Astrocyte of the cerebellum (primary cell): ENCODE results near the gene RPS27L.

Experiments used
- DNase-seq: peaks from one replicate; pipeline ENCODE4 v3.0.0-alpha.2; 2011; ENCODE audit warnings: low read depth
- H3K4me3 ChIP-seq: 2 replicates; pipeline ENCODE4 v1.5.1; 2011; ENCODE audit warnings: mild to moderate bottlenecking, low read depth, low read length, moderate library complexity
- CTCF ChIP-seq: IDR thresholded peaks from 2 replicates; pipeline ENCODE4 v1.5.1; 2012; ENCODE audit warnings: low read length, low read depth, moderate library complexity, mild to moderate bottlenecking; ENCODE audit errors: missing control alignments
- in situ Hi-C: cut with HindIII; loops from 2 replicates; pipeline ENCODE4 v1.10.0; 2017; ENCODE audit warnings: low sequenced_read_pairs

The RPS27L gene

DNA sequence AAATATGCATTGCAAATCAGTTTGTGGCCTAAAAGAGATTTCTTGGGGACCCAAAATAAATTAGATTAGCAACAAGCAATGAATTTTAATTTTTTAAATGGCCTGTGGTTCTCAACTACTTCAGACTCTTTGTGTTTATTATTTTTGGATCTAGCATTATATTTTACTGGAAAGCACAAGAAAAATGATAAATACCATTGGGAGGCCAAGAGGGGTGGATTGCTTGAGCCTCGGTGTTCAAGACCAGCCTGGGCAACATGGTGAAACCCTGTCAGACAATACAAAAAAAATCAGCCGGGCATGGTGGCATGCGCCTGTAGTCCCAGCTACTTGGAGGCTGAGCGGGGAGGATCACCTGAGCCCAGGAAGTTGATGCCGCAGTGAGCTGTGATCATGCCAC is 22.0 kb downstream of the RPS27L start:
- no peak for DNase-seq
- no peak overlapping the region for H3K4me3 ChIP-seq
- in situ Hi-C loops: no loop called here
- no peak for TF ChIP-seq CTCF

DNA sequence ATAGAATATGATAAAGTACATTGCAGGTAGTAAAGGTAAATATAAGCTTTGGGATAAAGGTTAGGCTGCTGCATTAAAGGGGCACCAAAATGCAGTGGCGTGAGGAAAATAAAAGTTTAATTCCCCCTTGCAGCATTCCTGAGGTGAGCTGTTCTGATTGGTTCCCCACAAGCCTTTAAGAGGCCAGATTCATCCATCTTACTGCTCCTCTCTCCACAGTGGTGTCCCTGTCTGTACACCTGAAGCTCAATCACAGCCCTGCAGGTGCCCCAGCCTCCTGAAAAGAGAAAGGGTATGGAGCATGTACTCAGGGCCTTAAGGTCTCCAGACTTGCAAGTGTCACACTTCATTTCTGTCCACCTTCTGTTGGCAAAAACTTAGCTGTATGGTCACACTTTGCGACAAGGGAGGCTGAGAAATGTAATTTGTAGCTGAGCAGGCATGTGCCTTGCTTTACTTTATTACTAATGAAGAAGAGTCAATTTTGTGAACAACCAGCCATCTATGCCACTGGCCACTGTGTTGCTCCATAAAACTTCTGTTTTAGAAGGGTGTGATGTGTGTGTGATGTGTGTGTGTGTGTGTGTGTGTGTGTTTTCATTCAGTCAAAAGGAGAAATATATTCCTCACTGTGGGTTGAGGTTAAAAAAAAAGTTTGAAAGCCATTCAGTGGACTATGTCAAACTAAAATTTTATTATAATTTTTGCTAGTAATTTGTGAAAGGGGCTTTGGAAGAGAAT is 22.9 kb downstream of the RPS27L start:
- in situ Hi-C loops: no loop called here
- TF ChIP-seq CTCF: no peak
- no peak for DNase-seq
- H3K4me3 ChIP-seq: no peak overlapping the region

- H3K4me3 ChIP-seq: no peak overlapping the region
- in situ Hi-C loops: no loop called here
- TF ChIP-seq CTCF: no peak
- DNase-seq: no peak
These were observed 23.5 kb downstream of the RPS27L start for GRCh38 chr15:63133786-63134185.

DNA sequence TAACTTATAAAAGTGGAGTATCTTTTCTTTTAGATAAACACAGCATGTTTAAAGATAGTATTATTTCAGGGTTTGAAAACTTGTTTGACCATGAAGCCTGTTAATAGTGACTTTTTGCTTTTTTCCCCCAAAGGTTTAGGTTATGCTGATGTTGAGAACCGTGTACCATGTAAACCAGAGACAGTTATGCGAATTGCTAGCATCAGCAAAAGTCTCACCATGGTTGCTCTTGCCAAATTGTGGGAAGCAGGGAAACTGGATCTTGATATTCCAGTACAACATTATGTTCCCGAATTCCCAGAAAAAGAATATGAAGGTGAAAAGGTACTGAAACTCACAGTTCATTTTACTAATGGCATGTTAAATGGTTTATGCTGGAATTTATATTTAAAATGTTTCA is 30.6 kb downstream of the RPS27L start:
- TF ChIP-seq CTCF: no peak
- in situ Hi-C loops: no loop called here
- no peak overlapping the region for H3K4me3 ChIP-seq
- DNase-seq: no peak

GRCh38 chr15:63124506-63124905 is 32.8 kb downstream of the RPS27L start:
- DNase-seq: no peak
- no peak overlapping the region for H3K4me3 ChIP-seq
- no peak for TF ChIP-seq CTCF
- in situ Hi-C loops: no loop called here

- peak; percentile 22 for TF ChIP-seq CTCF
- no peak for DNase-seq
- peak overlapping the region; percentile 90 for H3K4me3 ChIP-seq
- in situ Hi-C loops: no loop called here
These were observed 35.0 kb downstream of the RPS27L start for GRCh38 chr15:63122002-63122875.
